IMR-90 (cell line): ENCODE measurements around the gene TICAM1. TPM values are rescaled to one million over a fixed set of nuclear protein-coding genes. Genes with fewer than 3 reads are reported as not detected.
A peak's percentile ranks its signal among the peaks of the same experiment; 100 is the strongest.

Experiments used
- ATAC-seq: fragments of 200-7000 bp; cut with Tn5 transposase; 2 replicates; pipeline ENCODE4 v1.9.1; 2020; ENCODE audit warnings: low read depth, mild to moderate bottlenecking, moderate library complexity
- BruUV-seq: library from RNA; stranded (reverse); fragments of 400-500 nt; replicated peaks from 2 replicates; lab custom pipeline; 2021; lab: Mats Ljungman, UMichigan
- CTCF ChIA-PET: fragments of 300-600 bp; formaldehyde crosslinking; extraction: SDS; loops from one replicate; lab custom pipeline; 2021; ENCODE audit warnings: antibody characterized with exemption; lab: Yijun Ruan, JAX
- POLR2A ChIA-PET: fragments of 300-600 bp; sonication (Branson Sonifier 250); formaldehyde crosslinking; loops from one replicate; lab custom pipeline; 2022; ENCODE audit warnings: antibody characterized with exemption; ENCODE audit not compliant: unreplicated experiment; lab: Charles Lee
- DNase-seq: peaks from one replicate; pipeline ENCODE4 v3.0.0; 2013
- H2AFZ ChIP-seq: replicated peaks from 2 replicates; pipeline ENCODE3; 2013; ENCODE audit warnings: low read length, mild to moderate bottlenecking; ENCODE audit not compliant: poor library complexity
- H2AK5ac ChIP-seq: 2 replicates; pipeline ENCODE4 v1.6.1; 2013; ENCODE audit warnings: low read depth, low read length, inconsistent platforms
- H2AK9ac ChIP-seq: replicated peaks from 2 replicates; pipeline ENCODE3; 2013; ENCODE audit warnings: mild to moderate bottlenecking, low read depth, low read length, moderate library complexity; ENCODE audit not compliant: poor library complexity
- H2BK120ac ChIP-seq: 2 replicates; pipeline ENCODE4 v1.6.1; 2013; ENCODE audit warnings: low read depth, low read length, inconsistent platforms
- H2BK15ac ChIP-seq: 3 replicates; pipeline ENCODE4 v1.6.1; 2013; ENCODE audit warnings: low read depth, low read length, inconsistent platforms
- H2BK20ac ChIP-seq: 2 replicates; pipeline ENCODE4 v1.6.1; 2013; ENCODE audit warnings: low read depth, mild to moderate bottlenecking, inconsistent platforms, low read length, moderate library complexity
- H2BK5ac ChIP-seq: 2 replicates; pipeline ENCODE4 v1.6.1; 2013; ENCODE audit warnings: mild to moderate bottlenecking, low read depth, low read length, inconsistent platforms; ENCODE audit not compliant: poor library complexity, severe bottlenecking
- H3K14ac ChIP-seq: replicated peaks from 2 replicates; pipeline ENCODE4 v1.6.1; 2013; ENCODE audit warnings: low read depth, low read length, inconsistent platforms
- H3K18ac ChIP-seq: 2 replicates; pipeline ENCODE4 v1.6.1; 2013; ENCODE audit warnings: low read depth, low read length, control low read depth
- H3K23ac ChIP-seq: 2 replicates; pipeline ENCODE4 v1.6.1; 2013; ENCODE audit warnings: low read depth, low read length, inconsistent platforms
- H3K27ac ChIP-seq: 2 replicates; pipeline ENCODE4 v1.5.1; 2013; ENCODE audit warnings: mild to moderate bottlenecking, control low read depth, low read length; ENCODE audit not compliant: insufficient read depth
- H3K27me3 ChIP-seq: 2 replicates; pipeline ENCODE4 v1.6.1; 2013; ENCODE audit warnings: low read length; ENCODE audit not compliant: control insufficient read depth, insufficient read depth
- H3K36me3 ChIP-seq: 2 replicates; pipeline ENCODE4 v1.6.1; 2013; ENCODE audit warnings: low read length, mixed read lengths; ENCODE audit not compliant: control insufficient read depth, insufficient read depth
- H3K4ac ChIP-seq: 2 replicates; pipeline ENCODE4 v1.6.1; 2013; ENCODE audit warnings: low read depth, low read length, inconsistent platforms
- H3K4me1 ChIP-seq: 2 replicates; pipeline ENCODE4 v1.6.1; 2013; ENCODE audit warnings: low read length, mixed read lengths; ENCODE audit not compliant: control insufficient read depth, insufficient read depth
- H3K4me2 ChIP-seq: 2 replicates; pipeline ENCODE4 v1.6.1; 2013; ENCODE audit warnings: low read depth, mild to moderate bottlenecking, control low read depth, low read length, moderate library complexity
- H3K4me3 ChIP-seq: 2 replicates; pipeline ENCODE4 v1.5.1; 2013; ENCODE audit warnings: low read depth, mild to moderate bottlenecking, control low read depth, low read length, moderate library complexity; ENCODE audit not compliant: insufficient read depth
- H3K56ac ChIP-seq: 2 replicates; pipeline ENCODE4 v1.6.1; 2013; ENCODE audit warnings: low read length, inconsistent platforms; ENCODE audit not compliant: insufficient read depth; ENCODE audit errors: extremely low read depth
- H3K79me1 ChIP-seq, 2 experiments: 2 replicates each; pipeline ENCODE4 v1.6.1; 2013; ENCODE audit warnings: low read length in 2 of 2, inconsistent platforms in 1 of 2, low read depth in 1 of 2
- H3K9ac ChIP-seq: 2 replicates; pipeline ENCODE4 v1.6.1; 2013; ENCODE audit warnings: low read depth, low read length, control low read depth
- H3K9me1 ChIP-seq: 2 replicates; pipeline ENCODE4 v1.6.1; 2013; ENCODE audit warnings: low read length, inconsistent platforms; ENCODE audit not compliant: insufficient read depth
- H3K9me3 ChIP-seq: 2 replicates; pipeline ENCODE4 v1.6.1; 2013; ENCODE audit warnings: low read length; ENCODE audit not compliant: control insufficient read depth, insufficient read depth
- H4K20me1 ChIP-seq: 2 replicates; pipeline ENCODE4 v1.6.1; 2013; ENCODE audit warnings: low read length, inconsistent platforms; ENCODE audit not compliant: insufficient read depth
- H4K5ac ChIP-seq: 2 replicates; pipeline ENCODE4 v1.6.1; 2013; ENCODE audit warnings: mild to moderate bottlenecking, low read depth, low read length, control low read depth
- H4K8ac ChIP-seq, 2 experiments: 2 replicates each; pipeline ENCODE4 v1.6.1; 2013; ENCODE audit warnings: low read depth in 2 of 2, low read length in 2 of 2, control low read depth in 1 of 2, inconsistent platforms in 1 of 2
- H4K91ac ChIP-seq: 2 replicates; pipeline ENCODE4 v1.6.1; 2013; ENCODE audit warnings: low read depth, low read length, inconsistent platforms; ENCODE audit not compliant: insufficient read depth
- BHLHE40 ChIP-seq: fragments of 150-350 bp; IDR thresholded peaks from 2 replicates; pipeline ENCODE4 v1.6.1; 2016; ENCODE audit warnings: mild to moderate bottlenecking, low read depth, low read length
- CEBPB ChIP-seq: IDR thresholded peaks from 2 replicates; pipeline ENCODE4 v1.6.1; 2012; ENCODE audit warnings: low read depth, low read length, improper control_type of control experiment
- MAFK ChIP-seq: IDR thresholded peaks from 2 replicates; pipeline ENCODE4 v1.6.1; 2012; ENCODE audit warnings: low read depth, low read length, improper control_type of control experiment
- MAZ ChIP-seq: IDR thresholded peaks from 2 replicates; pipeline ENCODE4 v1.6.1; 2012; ENCODE audit warnings: low read depth, mild to moderate bottlenecking, low read length, improper control_type of control experiment, moderate library complexity, borderline replicate concordance
- MXI1 ChIP-seq: IDR thresholded peaks from 2 replicates; pipeline ENCODE4 v1.6.1; 2012; ENCODE audit warnings: low read depth, mild to moderate bottlenecking, low read length, moderate library complexity, borderline replicate concordance
- NFE2L2 ChIP-seq: fragments of 150-350 bp; IDR thresholded peaks from 2 replicates; pipeline ENCODE4 v1.6.1; 2016; ENCODE audit warnings: low read depth, mild to moderate bottlenecking, low read length
- POLR2A ChIP-seq: IDR thresholded peaks from 2 replicates; pipeline ENCODE4 v1.6.1; 2012; ENCODE audit warnings: mild to moderate bottlenecking, low read depth, low read length
- RCOR1 ChIP-seq: IDR thresholded peaks from 2 replicates; pipeline ENCODE4 v1.6.1; 2012; ENCODE audit warnings: mild to moderate bottlenecking, low read length, improper control_type of control experiment; ENCODE audit not compliant: insufficient replicate concordance
- RFX5 ChIP-seq: IDR thresholded peaks from 2 replicates; pipeline ENCODE4 v1.8.0; 2012; ENCODE audit warnings: low read depth, mild to moderate bottlenecking, low read length, moderate library complexity
- SMC3 ChIP-seq: fragments of 150-350 bp; IDR thresholded peaks from 2 replicates; pipeline ENCODE4 v1.6.1; 2016; ENCODE audit warnings: low read depth, mild to moderate bottlenecking, antibody characterized with exemption, low read length, moderate library complexity
- USF2 ChIP-seq: fragments of 150-350 bp; IDR thresholded peaks from 2 replicates; pipeline ENCODE4 v1.6.1; 2017; ENCODE audit warnings: mild to moderate bottlenecking, antibody characterized with exemption, low read length, low read depth
- WGBS, 2 experiments: methylation state at CpG; one replicate each; pipeline versions ENCODE4 v1.1.5 to v1.1.7; 2013; ENCODE audit warnings: missing lambda C conversion rate in 2 of 2; ENCODE audit not compliant: insufficient read length in 1 of 2; ENCODE audit errors: extremely low coverage in 2 of 2; 5-methylcytosine and 5-hydroxymethylcytosine counted together
- dilution Hi-C: fragments of 300-500 bp; cut with HindIII; formaldehyde crosslinking; loops from one replicate; pipeline ENCODE4 v1.14.3; 2018; ENCODE audit warnings: low sequenced_read_pairs; ENCODE audit not compliant: unreplicated experiment
- in situ Hi-C: fragments of 300-500 bp; cut with MboI; formaldehyde crosslinking; loops from 3 replicates; pipeline ENCODE4 v1.14.3; 2019; ENCODE audit warnings: low sequenced_read_pairs, inconsistent platforms, mixed read lengths
- intact Hi-C: fragments of 100-400 bp; cut with micrococcal nuclease; formaldehyde crosslinking; loops from 2 replicates; pipeline ENCODE4 v1.10.0; 2022
- polyA plus RNA-seq, 3 experiments: library from polyadenylated mRNA; depleted of rRNA; stranded (reverse); fragments of >200 nt; gene quantifications; 2 replicates each; pipeline ENCODE4 v1.2.3, GENCODE V29; 2012; ENCODE audit warnings: low replicate concordance in 1 of 3
- total RNA-seq: library from RNA; depleted of rRNA; stranded (reverse); fragments of >200 nt; gene quantifications from 2 replicates; pipeline ENCODE4 v1.2.3, GENCODE V29; 2012
- TF ChIP-seq, protein P1 (sequence below): conservative IDR thresholded peaks from 2 replicates; pipeline ENCODE4 v1.5.1; 2012; ENCODE audit warnings: mild to moderate bottlenecking, low read depth, low read length, improper control_type of control experiment
- TF ChIP-seq, protein P2 (sequence below): fragments of 150-350 bp; IDR thresholded peaks from 2 replicates; pipeline ENCODE4 v1.6.1; 2016; ENCODE audit warnings: low read depth, mild to moderate bottlenecking, low read length, moderate library complexity, borderline replicate concordance

The TICAM1 gene
- total and polyA plus RNA-seq, 2 of the 4 experiments (the other 2 are of a cell fraction) = 0.90 to 9.2 TPM

GRCh38 chr19:4803736-4804695, 27.5 kb downstream of the TICAM1 start:
- POLR2A ChIA-PET = no interaction called here
- Histone ChIP-seq H3K9ac (no peak overlapping the region), H3K27ac (no peak overlapping the region), H3K56ac (no peak overlapping the region), H2BK20ac (no peak overlapping the region), H4K20me1 (no peaks in the 10 kb centered on the region), H3K23ac (no peak overlapping the region), H2BK120ac (no peak overlapping the region), H3K4ac (no peak overlapping the region), H2AFZ (peak overlapping the region; percentile 79), H3K18ac (no peak overlapping the region), H2AK5ac (no peak overlapping the region), H3K27me3 (no peaks in the 10 kb centered on the region), H2AK9ac (peak overlapping the region; percentile 63), H3K9me3 (no peaks in the 10 kb centered on the region), H2BK5ac (no peak overlapping the region), H2BK15ac (no peak overlapping the region), H3K4me3 (no peak overlapping the region), H3K14ac (no peak overlapping the region), H4K5ac (no peak overlapping the region), H3K79me1 (0 out of 4 replicates have a peak, but pooled peaks cover 0 to under 1% of the 10 kb centered on the region in 2 experiments), H3K36me3 (no peaks in the 10 kb centered on the region), H4K91ac (no peak overlapping the region), H3K4me2 (no peak overlapping the region), H4K8ac (no peak overlapping the region), H3K4me1 (no peaks in the 10 kb centered on the region), H3K9me1 (no peaks in the 10 kb centered on the region)
- dilution Hi-C loops = no loop called here
- DNase-seq (peak; percentile 37), ATAC-seq (peak; percentile 93)
- CTCF ChIA-PET = interaction anchor here (0.6 to 0.7 kb wide), 2 partner anchors 48 to 108 kb away, joined by 3 read pairs; no protein-coding TSS in a partner anchor
- BruUV-seq = no TSS peak
- 72% methylated on average over 5 of the region's 33 CpGs; no CpG with 5 or more reads in 1 of the 2 experiments for WGBS, 2 experiments
- intact Hi-C loops = loop anchor here (1.0 kb wide), 1 partner anchor 72 kb away; no protein-coding TSS in a partner anchor
- in situ Hi-C loops = no loop called here
- TF ChIP-seq, protein P1, sequence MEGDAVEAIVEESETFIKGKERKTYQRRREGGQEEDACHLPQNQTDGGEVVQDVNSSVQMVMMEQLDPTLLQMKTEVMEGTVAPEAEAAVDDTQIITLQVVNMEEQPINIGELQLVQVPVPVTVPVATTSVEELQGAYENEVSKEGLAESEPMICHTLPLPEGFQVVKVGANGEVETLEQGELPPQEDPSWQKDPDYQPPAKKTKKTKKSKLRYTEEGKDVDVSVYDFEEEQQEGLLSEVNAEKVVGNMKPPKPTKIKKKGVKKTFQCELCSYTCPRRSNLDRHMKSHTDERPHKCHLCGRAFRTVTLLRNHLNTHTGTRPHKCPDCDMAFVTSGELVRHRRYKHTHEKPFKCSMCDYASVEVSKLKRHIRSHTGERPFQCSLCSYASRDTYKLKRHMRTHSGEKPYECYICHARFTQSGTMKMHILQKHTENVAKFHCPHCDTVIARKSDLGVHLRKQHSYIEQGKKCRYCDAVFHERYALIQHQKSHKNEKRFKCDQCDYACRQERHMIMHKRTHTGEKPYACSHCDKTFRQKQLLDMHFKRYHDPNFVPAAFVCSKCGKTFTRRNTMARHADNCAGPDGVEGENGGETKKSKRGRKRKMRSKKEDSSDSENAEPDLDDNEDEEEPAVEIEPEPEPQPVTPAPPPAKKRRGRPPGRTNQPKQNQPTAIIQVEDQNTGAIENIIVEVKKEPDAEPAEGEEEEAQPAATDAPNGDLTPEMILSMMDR = peak; percentile 91
- TF ChIP-seq NFE2L2 = no peak
- no peak for TF ChIP-seq MAFK
- TF ChIP-seq CEBPB = no peak
- no peak for TF ChIP-seq RFX5
- TF ChIP-seq MXI1 = no peak
- TF ChIP-seq SMC3 = peak; percentile 59
- TF ChIP-seq, protein P2, sequence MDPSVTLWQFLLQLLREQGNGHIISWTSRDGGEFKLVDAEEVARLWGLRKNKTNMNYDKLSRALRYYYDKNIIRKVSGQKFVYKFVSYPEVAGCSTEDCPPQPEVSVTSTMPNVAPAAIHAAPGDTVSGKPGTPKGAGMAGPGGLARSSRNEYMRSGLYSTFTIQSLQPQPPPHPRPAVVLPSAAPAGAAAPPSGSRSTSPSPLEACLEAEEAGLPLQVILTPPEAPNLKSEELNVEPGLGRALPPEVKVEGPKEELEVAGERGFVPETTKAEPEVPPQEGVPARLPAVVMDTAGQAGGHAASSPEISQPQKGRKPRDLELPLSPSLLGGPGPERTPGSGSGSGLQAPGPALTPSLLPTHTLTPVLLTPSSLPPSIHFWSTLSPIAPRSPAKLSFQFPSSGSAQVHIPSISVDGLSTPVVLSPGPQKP = no peak
- no peak for TF ChIP-seq RCOR1
- TF ChIP-seq BHLHE40 = no peak
- no peak for TF ChIP-seq MAZ
- TF ChIP-seq USF2 = no peak
- TF ChIP-seq POLR2A = no peak
